ENCODE data around the gene PTPN21.

Gene PTPN21

GRCh38 chr14:88420187-88420586, 134.6 kb downstream of the PTPN21 start:
- H3K4me1 ChIP-seq (ENCODE audit: control insufficient read depth, insufficient read depth, low read length), result no peaks in the 10 kb centered on the region
- no peak overlapping the region for H3K9ac ChIP-seq (ENCODE audit: low read depth, low read length)
- H3K4me3 ChIP-seq (ENCODE audit: low read depth, low read length), result no peak overlapping the region
- peaks cover 3% of the 10 kb centered on the region; the same call in 1 of the 2 replicates for H3K9me3 ChIP-seq (ENCODE audit: control insufficient read depth, insufficient read depth, low read length)
- H3K27ac ChIP-seq (ENCODE audit: low read depth, low read length), result no peak overlapping the region
- H3K27me3 ChIP-seq (ENCODE audit: control insufficient read depth, insufficient read depth, low read length), result no peaks in the 10 kb centered on the region
- H3K36me3 ChIP-seq (ENCODE audit: control insufficient read depth, insufficient read depth, low read length), result 0 out of 2 replicates have a peak, but pooled peaks cover 5% of the 10 kb centered on the region

- no peak overlapping the region for H3K4me3 ChIP-seq (ENCODE audit: low read depth, low read length)
- H3K27ac ChIP-seq (ENCODE audit: low read depth, low read length), result no peak overlapping the region
- 0 out of 2 replicates have a peak, but pooled peaks cover 5% of the 10 kb centered on the region for H3K36me3 ChIP-seq (ENCODE audit: control insufficient read depth, insufficient read depth, low read length)
- no peaks in the 10 kb centered on the region for H3K4me1 ChIP-seq (ENCODE audit: control insufficient read depth, insufficient read depth, low read length)
- H3K9me3 ChIP-seq (ENCODE audit: control insufficient read depth, insufficient read depth, low read length), result peaks cover 3% of the 10 kb centered on the region; the same call in 1 of the 2 replicates
- H3K27me3 ChIP-seq (ENCODE audit: control insufficient read depth, insufficient read depth, low read length), result no peaks in the 10 kb centered on the region
- H3K9ac ChIP-seq (ENCODE audit: low read depth, low read length), result no peak overlapping the region
Observed at GRCh38 chr14:88417594-88417993, 137.2 kb downstream of the PTPN21 start.

Data from HUES48 (cell line).